Measurements from ENCODE around the gene NYAP2.

NYAP2 gene

DNA sequence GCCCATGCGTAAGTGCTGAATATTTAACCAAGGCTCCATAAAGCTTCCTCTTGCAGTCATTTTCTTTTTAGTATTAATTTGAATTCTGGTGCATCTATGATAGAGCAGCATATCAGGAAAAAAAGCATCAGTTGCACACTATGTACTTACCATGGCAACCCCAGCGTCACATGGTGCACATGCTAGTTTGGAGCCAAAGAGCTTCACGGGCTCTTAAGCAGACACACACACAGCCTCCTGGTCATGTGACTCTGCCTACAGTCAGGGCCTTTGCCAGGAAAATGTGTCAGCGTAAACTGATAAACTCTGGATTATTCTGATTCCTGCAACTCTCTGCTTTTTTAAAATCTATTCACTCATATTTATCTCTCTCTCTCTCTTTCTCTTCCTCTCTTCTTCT lies 30.2 kb downstream of the NYAP2 start:
- DNase-seq (ENCODE audit: low spot score) = no peak

- no peak for DNase-seq (ENCODE audit: low spot score)
These were observed 31.8 kb downstream of the NYAP2 start for GRCh38 chr2:225431105-225431863.

GRCh38 chr2:225434014-225434413 lies 34.5 kb downstream of the NYAP2 start:
- DNase-seq (ENCODE audit: low spot score) = no peak

GRCh38 chr2:225437319-225437718 lies 37.8 kb downstream of the NYAP2 start:
- DNase-seq (ENCODE audit: low spot score) = no peak

- no peak for DNase-seq (ENCODE audit: low spot score)
These were observed 38.7 kb downstream of the NYAP2 start for GRCh38 chr2:225438248-225438647.

DNA sequence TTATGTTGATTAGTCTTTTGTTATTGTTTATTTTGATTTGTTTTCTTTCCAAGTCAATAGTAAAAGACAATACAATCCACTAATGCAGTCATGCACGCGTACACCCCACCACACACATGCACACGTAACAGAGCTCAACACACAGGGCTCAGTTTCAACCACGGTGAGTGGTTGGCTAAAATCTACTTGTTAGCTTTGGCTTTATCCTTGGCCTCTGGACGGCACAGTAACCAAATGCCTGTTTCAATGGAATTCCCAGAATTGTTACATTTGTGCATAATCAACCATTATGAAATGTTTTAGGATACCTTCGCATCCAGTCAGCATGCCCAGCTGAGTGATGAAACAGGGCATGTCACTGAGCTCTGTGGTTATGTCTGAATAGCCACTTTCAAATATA lies 53.2 kb downstream of the NYAP2 start:
- no peak for DNase-seq (ENCODE audit: low spot score)

DNA sequence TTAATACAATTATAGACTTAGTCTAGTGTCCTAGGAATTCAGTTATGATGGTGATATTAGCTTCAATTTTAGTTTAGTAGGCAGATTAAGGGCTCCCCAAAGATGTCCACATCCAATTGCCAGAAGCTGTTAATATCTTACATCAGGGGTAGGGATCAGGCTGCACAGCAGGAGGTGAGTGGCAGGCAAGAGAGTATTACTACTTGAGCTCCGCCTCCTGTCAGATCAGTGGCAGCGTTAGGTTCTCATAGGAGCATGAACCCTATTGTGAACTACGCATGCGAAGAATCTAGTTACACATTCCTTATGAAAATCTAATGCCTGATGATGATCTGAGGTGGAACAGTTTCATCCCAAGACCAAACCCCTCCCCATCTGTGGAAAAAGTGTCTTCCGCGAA lies 54.9 kb downstream of the NYAP2 start:
- DNase-seq (ENCODE audit: low spot score) = no peak

DNA sequence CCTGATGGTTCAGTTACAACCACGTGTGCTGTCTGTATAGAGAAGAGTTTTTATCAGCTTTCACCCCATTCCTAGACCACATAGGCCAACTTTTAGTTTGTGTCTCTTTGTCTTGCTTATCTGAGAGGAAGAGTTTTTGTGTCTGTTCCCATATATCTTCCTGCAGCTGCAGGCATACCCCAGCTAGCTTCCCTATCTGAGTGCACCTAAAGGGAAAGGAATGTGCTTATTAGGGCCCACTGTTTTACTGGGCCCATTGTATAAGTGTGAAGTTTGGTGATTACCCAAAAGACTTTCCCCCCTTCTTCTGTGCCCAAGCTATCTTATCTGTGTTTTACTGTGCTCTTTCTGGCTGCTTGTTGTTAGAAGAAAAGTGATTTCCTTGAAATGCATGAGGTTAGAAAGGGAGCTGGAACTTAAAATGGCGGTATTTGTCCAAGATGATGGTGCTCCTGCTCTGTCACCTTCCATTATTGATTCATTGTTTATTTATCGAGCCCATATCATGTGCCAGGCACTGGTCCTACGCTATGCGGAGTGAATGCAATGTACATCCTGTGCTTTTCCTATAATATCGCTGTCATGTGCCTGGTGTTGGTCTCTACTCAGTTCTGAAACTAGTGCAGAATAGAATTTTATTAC lies 57.2 kb downstream of the NYAP2 start:
- DNase-seq (ENCODE audit: low spot score) = no peak

DNA sequence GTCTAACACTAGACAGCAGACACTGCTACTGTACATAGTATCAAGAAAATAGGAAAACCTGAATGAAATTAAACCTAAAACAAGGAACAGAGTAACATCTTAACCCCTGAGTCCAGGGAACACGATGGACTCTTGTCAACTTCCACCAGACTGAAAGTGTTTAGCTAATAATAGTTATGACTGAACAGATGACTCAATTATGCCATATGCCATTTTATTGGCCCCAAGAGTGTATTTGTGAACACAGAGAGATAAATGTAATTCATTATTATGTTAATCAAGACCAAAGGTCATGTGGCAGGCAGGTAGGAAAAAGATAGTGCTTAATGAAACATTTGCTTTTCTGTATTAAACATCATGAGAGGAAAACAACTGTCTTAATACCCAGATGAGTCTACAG lies 58.0 kb downstream of the NYAP2 start:
- DNase-seq (ENCODE audit: low spot score) = no peak

GRCh38 chr2:225458431-225459117 lies 59.1 kb downstream of the NYAP2 start:
- no peak for DNase-seq (ENCODE audit: low spot score)

- no peak for DNase-seq (ENCODE audit: low spot score)
These were observed 62.9 kb downstream of the NYAP2 start for GRCh38 chr2:225462417-225462816.

GRCh38 chr2:225462945-225463344 lies 63.4 kb downstream of the NYAP2 start:
- no peak for DNase-seq (ENCODE audit: low spot score)

- no peak for DNase-seq (ENCODE audit: low spot score)
These were observed 63.9 kb downstream of the NYAP2 start for GRCh38 chr2:225463449-225463848.

DNA sequence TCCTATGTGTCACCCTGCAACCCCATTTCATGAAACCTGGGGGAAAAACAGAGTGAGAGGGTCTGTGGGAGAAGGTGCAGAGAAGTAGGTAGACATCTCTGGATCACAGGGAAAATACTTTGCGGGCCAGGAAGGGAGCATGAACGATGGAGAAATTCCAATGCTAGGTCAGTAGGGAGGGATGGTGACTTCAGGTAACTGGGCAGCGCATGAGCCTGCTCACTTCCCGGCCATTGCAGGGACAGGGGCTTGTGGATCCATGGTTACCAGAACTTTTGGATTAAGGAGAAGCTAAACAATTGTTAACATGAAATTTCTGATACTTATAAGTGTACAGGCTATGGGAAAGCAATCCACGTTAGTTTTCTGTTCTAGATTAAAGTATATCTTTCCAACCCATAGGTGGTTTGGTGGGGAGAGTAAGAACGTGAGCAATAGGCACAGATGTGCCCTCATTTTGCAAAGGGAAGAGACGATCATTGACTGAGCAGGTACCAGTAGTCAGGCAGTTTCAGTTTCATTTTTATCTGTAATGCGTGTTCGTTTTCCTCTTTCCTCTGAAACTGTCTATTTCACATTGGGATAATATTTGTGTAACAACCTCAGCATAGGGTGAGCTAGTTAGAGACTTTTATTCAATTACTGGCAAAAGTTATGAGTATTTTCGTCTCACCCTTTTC lies 65.0 kb downstream of the NYAP2 start:
- no peak for DNase-seq (ENCODE audit: low spot score)

- DNase-seq (ENCODE audit: low spot score) = no peak
These were observed 66.3 kb downstream of the NYAP2 start for GRCh38 chr2:225465827-225466226.

GRCh38 chr2:225466891-225467604 lies 67.5 kb downstream of the NYAP2 start:
- DNase-seq (ENCODE audit: low spot score) = no peak

DNA sequence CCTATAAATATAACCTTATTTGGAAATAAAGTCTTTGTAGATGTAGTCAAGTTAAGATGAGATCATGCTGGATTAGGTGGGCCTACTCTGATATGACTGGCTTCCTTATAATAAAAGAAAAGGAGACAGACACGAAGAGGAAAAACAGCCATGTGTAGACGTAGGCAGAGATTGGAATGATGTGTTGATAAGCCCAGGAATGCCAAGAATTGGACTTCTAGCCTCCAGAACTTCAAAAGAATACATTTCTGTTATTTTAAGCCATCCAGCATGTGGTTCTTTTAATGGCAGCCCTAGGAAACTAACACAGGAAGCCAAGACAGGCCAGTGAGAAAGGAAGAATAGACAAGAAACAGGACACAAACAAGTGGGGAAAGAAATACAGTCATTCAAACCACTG lies 68.6 kb downstream of the NYAP2 start:
- DNase-seq (ENCODE audit: low spot score) = no peak

GRCh38 chr2:225471039-225471438 lies 71.5 kb downstream of the NYAP2 start:
- DNase-seq (ENCODE audit: low spot score) = no peak

- no peak for DNase-seq (ENCODE audit: low spot score)
These were observed 72.0 kb downstream of the NYAP2 start for GRCh38 chr2:225471482-225471881.

DNA sequence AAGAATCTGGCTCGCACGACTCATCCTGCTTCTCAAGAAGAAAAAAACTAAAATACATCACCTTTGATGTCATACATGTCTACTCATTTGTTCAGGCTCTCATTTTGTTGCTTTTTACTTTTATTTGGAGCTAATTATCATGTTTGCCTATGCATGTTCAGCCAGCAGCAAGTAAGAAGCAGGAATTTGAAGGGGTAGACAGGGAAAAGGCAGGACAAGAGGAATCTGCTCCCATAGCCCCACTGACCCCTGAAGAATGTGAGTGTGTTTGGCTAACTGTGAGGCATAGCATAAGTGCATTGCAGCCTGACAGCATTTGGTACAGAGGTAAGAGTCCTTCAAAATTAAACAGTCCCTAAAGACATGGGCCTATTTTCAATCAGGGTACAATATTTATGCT lies 72.7 kb downstream of the NYAP2 start:
- no peak for DNase-seq (ENCODE audit: low spot score)

GRCh38 chr2:225479386-225479785 lies 79.9 kb downstream of the NYAP2 start:
- no peak for DNase-seq (ENCODE audit: low spot score)

- no peak for DNase-seq (ENCODE audit: low spot score)
These were observed 85.2 kb downstream of the NYAP2 start for GRCh38 chr2:225484751-225485150.
